HCT116 (cell line): Measurements from ENCODE around the gene SEMA3C. TPM values are rescaled to one million over a fixed set of nuclear protein-coding genes. Genes with fewer than 3 reads are reported as not detected.

ENCODE experiments used
- ATAC-seq: fragments of 200-7000 bp; cut with Tn5 transposase; 2 replicates; pipeline ENCODE4 v1.9.1; 2020; ENCODE audit warnings: mild to moderate bottlenecking, moderate library complexity
- BruUV-seq: library from RNA; stranded (reverse); fragments of 400-500 nt; replicated peaks from 2 replicates; lab custom pipeline; 2021; lab: Mats Ljungman, UMichigan
- CTCF ChIA-PET: fragments of 300-600 bp; sonication (Branson Sonifier 250); formaldehyde crosslinking; loops from one replicate; lab custom pipeline; 2021; ENCODE audit warnings: antibody characterized with exemption; lab: Charles Lee
- POLR2A ChIA-PET: fragments of 300-600, 350-600 bp; sonication (Branson Sonifier 250); formaldehyde crosslinking; loops from one replicate; lab custom pipeline; 2021; ENCODE audit warnings: antibody characterized with exemption; lab: Charles Lee
- RAD21 ChIA-PET, 2 experiments: fragments of 300-600 bp; sonication (Branson Sonifier 250); formaldehyde crosslinking; loops; one replicate each; lab custom pipeline; 2023; ENCODE audit warnings: low total read pairs in 2 of 2; ENCODE audit not compliant: uncharacterized antibody in 2 of 2, unreplicated experiment in 2 of 2, low non-redundant PET in 1 of 2; lab: Charles Lee
- DNase-seq: peaks from one replicate; pipeline ENCODE4 v3.0.0-alpha.2; 2010; ENCODE audit warnings: low read depth, low spot score
- H2AFZ ChIP-seq: fragments of 200-600 bp; shearing (Covaris generic), sonication (generic); 2 replicates; pipeline ENCODE4 v1.6.1; 2017; ENCODE audit warnings: low read depth, mixed run types, mixed read lengths, antibody characterized with exemption, low read length; ENCODE audit not compliant: poor library complexity, severe bottlenecking
- H3K27ac ChIP-seq: 2 replicates; pipeline ENCODE4 v1.5.1; 2012; ENCODE audit warnings: low read depth, low read length
- H3K27me3 ChIP-seq: fragments of 200-600 bp; sonication (generic); 2 replicates; pipeline ENCODE4 v1.6.1; 2016; ENCODE audit warnings: mixed run types, low read length, mixed read lengths; ENCODE audit not compliant: insufficient read depth
- H3K36me3 ChIP-seq, 2 experiments: fragments of 200-500 bp in 1 of 2; fragments of 200-600 bp in 1 of 2; sonication (Bioruptor generic) in 1 of 2; sonication (generic) in 1 of 2; 2 replicates each; pipeline versions ENCODE4 v1.5.1 to v1.6.1; 2014 to 2016; ENCODE audit warnings: low read length in 2 of 2, inconsistent platforms in 1 of 2, mixed read lengths in 1 of 2, mixed run types in 1 of 2; ENCODE audit not compliant: insufficient read depth in 2 of 2, control insufficient read depth in 1 of 2
- H3K4me1 ChIP-seq, 2 experiments: fragments of 200-600 bp in 1 of 2; sonication (generic) in 1 of 2; 2 replicates each; pipeline versions ENCODE4 v1.5.1 to v1.6.1; 2012 to 2017; ENCODE audit warnings: low read length in 2 of 2, inconsistent platforms in 1 of 2, mild to moderate bottlenecking in 1 of 2, mixed read lengths in 1 of 2, mixed run types in 1 of 2, moderate library complexity in 1 of 2; ENCODE audit not compliant: insufficient read depth in 2 of 2, control insufficient read depth in 1 of 2
- H3K4me2 ChIP-seq: fragments of 200-600 bp; sonication (generic); 2 replicates; pipeline ENCODE4 v1.6.1; 2017; ENCODE audit warnings: mixed run types, low read length, mixed read lengths
- H3K4me3 ChIP-seq, 2 experiments: fragments of 200-600 bp in 1 of 2; sonication (generic) in 1 of 2; replicated peaks in 1 of 2; 2 replicates each; pipeline ENCODE4 v1.5.1; 2011 to 2016; ENCODE audit warnings: low read length in 2 of 2, control low read depth in 1 of 2, low read depth in 1 of 2, mild to moderate bottlenecking in 1 of 2, mixed read lengths in 1 of 2, mixed run types in 1 of 2
- H3K79me2 ChIP-seq: fragments of 200-600 bp; sonication (generic); 2 replicates; pipeline ENCODE4 v1.6.1; 2017; ENCODE audit warnings: mild to moderate bottlenecking, mixed run types, low read length, moderate library complexity, mixed read lengths; ENCODE audit not compliant: insufficient read depth
- H3K9ac ChIP-seq: fragments of 200-600 bp; sonication (generic); 2 replicates; pipeline ENCODE4 v1.6.1; 2016; ENCODE audit warnings: low read length, mixed read lengths
- H3K9me2 ChIP-seq: fragments of 200-600 bp; sonication (generic), shearing (Covaris generic); 2 replicates; pipeline ENCODE4 v1.6.1; 2017; ENCODE audit warnings: mixed run types, mild to moderate bottlenecking, moderate library complexity; ENCODE audit not compliant: insufficient read depth
- H3K9me3 ChIP-seq, 2 experiments: fragments of 200-500 bp in 1 of 2; fragments of 200-600 bp in 1 of 2; sonication (Bioruptor generic) in 1 of 2; sonication (generic) in 1 of 2; 2 replicates each; pipeline ENCODE4 v1.6.1; 2014 to 2017; ENCODE audit warnings: low read length in 2 of 2, mixed read lengths in 2 of 2, inconsistent platforms in 1 of 2, low read depth in 1 of 2, mild to moderate bottlenecking in 1 of 2, mixed run types in 1 of 2, moderate library complexity in 1 of 2; ENCODE audit not compliant: control insufficient read depth in 1 of 2, insufficient read depth in 1 of 2
- H4K20me1 ChIP-seq: fragments of 200-600 bp; sonication (generic), shearing (Covaris generic); 2 replicates; pipeline ENCODE4 v1.6.1; 2017; ENCODE audit warnings: mixed run types, mild to moderate bottlenecking, moderate library complexity; ENCODE audit not compliant: insufficient read depth
- CBX3 ChIP-seq: IDR thresholded peaks from 2 replicates; pipeline ENCODE4 v1.6.1; 2012; ENCODE audit warnings: low read depth
- CEBPB ChIP-seq: IDR thresholded peaks from 2 replicates; pipeline ENCODE4 v1.6.1; 2012; ENCODE audit warnings: low read depth
- ELF1 ChIP-seq: IDR thresholded peaks from 2 replicates; pipeline ENCODE4 v1.6.1; 2012; ENCODE audit warnings: low read depth, borderline replicate concordance
- EZH2 ChIP-seq: fragments of 200-600 bp; sonication (generic); IDR thresholded peaks from 2 replicates; pipeline ENCODE4 v1.6.1; 2017; ENCODE audit warnings: antibody characterized with exemption, mixed run types
- MAX ChIP-seq: IDR thresholded peaks from 2 replicates; pipeline ENCODE4 v1.6.1; 2012
- POLR2AphosphoS5 ChIP-seq: IDR thresholded peaks from 2 replicates; pipeline ENCODE4 v1.6.1; 2011; ENCODE audit warnings: mild to moderate bottlenecking, low read depth, low read length, moderate library complexity
- RAD21 ChIP-seq: IDR thresholded peaks from 2 replicates; pipeline ENCODE4 v1.6.1; 2012; ENCODE audit warnings: low read depth, mild to moderate bottlenecking
- SIN3A ChIP-seq: IDR thresholded peaks from 2 replicates; pipeline ENCODE4 v1.6.1; 2012; ENCODE audit warnings: low read depth
- SP1 ChIP-seq: IDR thresholded peaks from 2 replicates; pipeline ENCODE4 v1.6.1; 2012; ENCODE audit warnings: low read depth
- SRF ChIP-seq: IDR thresholded peaks from 2 replicates; pipeline ENCODE4 v1.6.1; 2012; ENCODE audit warnings: low read depth
- YY1 ChIP-seq: IDR thresholded peaks from 2 replicates; pipeline ENCODE4 v1.6.1; 2011; ENCODE audit warnings: low read length, low read depth, moderate library complexity, mild to moderate bottlenecking; ENCODE audit not compliant: insufficient replicate concordance; ENCODE audit errors: extremely low read depth
- ZFX ChIP-seq: fragments of 450-650 bp; IDR thresholded peaks from 2 replicates; pipeline ENCODE4 v1.6.1; 2017
- ZNF274 ChIP-seq: fragments of 200-500 bp; sonication (Bioruptor generic); IDR thresholded peaks from 2 replicates; pipeline ENCODE4 v1.6.1; 2014; ENCODE audit warnings: mild to moderate bottlenecking, low read depth, low read length, inconsistent platforms
- intact Hi-C: fragments of 100-400 bp; cut with micrococcal nuclease; formaldehyde crosslinking; loops from 2 replicates; pipeline ENCODE4 v1.10.0; 2022
- total RNA-seq: library from RNA; stranded (reverse); gene quantifications from one replicate; pipeline ENCODE4 v1.2.1, GENCODE V29; 2021; ENCODE audit not compliant: unreplicated experiment
- TF ChIP-seq, protein P1 (sequence below): IDR thresholded peaks from 2 replicates; pipeline ENCODE4 v1.6.1; 2011; ENCODE audit warnings: mild to moderate bottlenecking, low read length, moderate library complexity; ENCODE audit not compliant: insufficient replicate concordance; ENCODE audit errors: extremely low read depth

The SEMA3C gene
- total RNA-seq, 1 experiment from 2014 or later, result 25.3 TPM

GRCh38 chr7:80816806-80817205 lies 102.0 kb downstream of the SEMA3C start:
- intact Hi-C loops, result no loop called here

GRCh38 chr7:80815733-80816132 lies 103.1 kb downstream of the SEMA3C start:
- no peaks in the 10 kb centered on the region for H3K4me1 ChIP-seq
- no peak overlapping the region for H3K4me3 ChIP-seq
- H3K4me2 ChIP-seq, result no peak overlapping the region
- DNase-seq (no peak), ATAC-seq (no peak)
- no peak overlapping the region for H3K9ac ChIP-seq
- H3K27me3 ChIP-seq, result no peaks in the 10 kb centered on the region
- POLR2A ChIA-PET, result no interaction called here
- H3K79me2 ChIP-seq, result no peaks in the 10 kb centered on the region
- intact Hi-C loops, result no loop called here
- CTCF ChIA-PET, result no interaction called here
- RAD21 ChIA-PET, result no interaction called here
- H3K9me3 ChIP-seq, result no peaks in the 10 kb centered on the region
- no peaks in the 10 kb centered on the region for H3K9me2 ChIP-seq
- no peaks in the 10 kb centered on the region for H3K36me3 ChIP-seq
- BruUV-seq, result no TSS peak
- no peaks in the 10 kb centered on the region for H4K20me1 ChIP-seq
- no peak overlapping the region for H2AFZ ChIP-seq
- no peak overlapping the region for H3K27ac ChIP-seq
- TF ChIP-seq ZFX (no peak), EZH2 (no peak), MAX (no peak), SRF (no peak), ELF1 (no peak), YY1 (no peak), ZNF274 (no peak), POLR2AphosphoS5 (no peak), RAD21 (no peak), CEBPB (no peak), SP1 (no peak)
- TF ChIP-seq, protein P1, sequence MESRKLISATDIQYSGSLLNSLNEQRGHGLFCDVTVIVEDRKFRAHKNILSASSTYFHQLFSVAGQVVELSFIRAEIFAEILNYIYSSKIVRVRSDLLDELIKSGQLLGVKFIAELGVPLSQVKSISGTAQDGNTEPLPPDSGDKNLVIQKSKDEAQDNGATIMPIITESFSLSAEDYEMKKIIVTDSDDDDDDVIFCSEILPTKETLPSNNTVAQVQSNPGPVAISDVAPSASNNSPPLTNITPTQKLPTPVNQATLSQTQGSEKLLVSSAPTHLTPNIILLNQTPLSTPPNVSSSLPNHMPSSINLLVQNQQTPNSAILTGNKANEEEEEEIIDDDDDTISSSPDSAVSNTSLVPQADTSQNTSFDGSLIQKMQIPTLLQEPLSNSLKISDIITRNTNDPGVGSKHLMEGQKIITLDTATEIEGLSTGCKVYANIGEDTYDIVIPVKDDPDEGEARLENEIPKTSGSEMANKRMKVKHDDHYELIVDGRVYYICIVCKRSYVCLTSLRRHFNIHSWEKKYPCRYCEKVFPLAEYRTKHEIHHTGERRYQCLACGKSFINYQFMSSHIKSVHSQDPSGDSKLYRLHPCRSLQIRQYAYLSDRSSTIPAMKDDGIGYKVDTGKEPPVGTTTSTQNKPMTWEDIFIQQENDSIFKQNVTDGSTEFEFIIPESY, result no peak

More at GRCh38 chr7:80816806-80817205, 102.0 kb downstream of the SEMA3C start:
- TF ChIP-seq YY1, result no peak
- TF ChIP-seq MAX, result no peak
- no peak for TF ChIP-seq CEBPB
- no peak for TF ChIP-seq ELF1
- no peak for TF ChIP-seq ZNF274
- TF ChIP-seq POLR2AphosphoS5, result no peak
- no peak for TF ChIP-seq EZH2
- no peak for TF ChIP-seq SIN3A
- TF ChIP-seq CBX3, result no peak
- Histone ChIP-seq H3K9ac (no peak overlapping the region), H3K4me1 (no peaks in the 10 kb centered on the region), H2AFZ (no peak overlapping the region), H3K27me3 (no peaks in the 10 kb centered on the region), H3K36me3 (no peaks in the 10 kb centered on the region), H3K4me2 (no peak overlapping the region), H3K79me2 (no peaks in the 10 kb centered on the region), H3K9me3 (no peaks in the 10 kb centered on the region), H3K27ac (no peak overlapping the region), H3K9me2 (no peaks in the 10 kb centered on the region), H4K20me1 (no peaks in the 10 kb centered on the region), H3K4me3 (no peak overlapping the region)
- CTCF ChIA-PET, result no interaction called here
- ATAC-seq, result no peak
- RAD21 ChIA-PET, result no interaction called here
- POLR2A ChIA-PET, result no interaction called here
- no TSS peak for BruUV-seq
- DNase-seq, result no peak
